Hematopoietic multipotent progenitor cell (in vitro differentiated cells): ENCODE results near the gene KRTAP6-3. TPM values are rescaled to one million over a fixed set of nuclear protein-coding genes. Genes with fewer than 3 reads are reported as not detected.

Experiments used
- DNase-seq, 3 donors: peaks; one replicate each; pipeline ENCODE4 v3.0.0-alpha.2; 2011 to 2015; ENCODE audit warnings: low read depth in 2 of 3, low spot score in 2 of 3
- total RNA-seq: library from RNA; depleted of rRNA; stranded (reverse); fragments of >200 nt; gene quantifications from one replicate; pipeline ENCODE4 v1.2.3, GENCODE V29; 2012

KRTAP6-3 gene, protein sequence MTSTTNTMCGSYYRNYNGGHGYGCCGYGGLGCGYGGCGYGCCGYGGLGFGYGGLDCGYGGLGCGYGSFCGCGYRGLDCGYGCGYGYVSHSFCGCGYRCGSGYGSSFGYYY
- not detected for total RNA-seq

DNA sequence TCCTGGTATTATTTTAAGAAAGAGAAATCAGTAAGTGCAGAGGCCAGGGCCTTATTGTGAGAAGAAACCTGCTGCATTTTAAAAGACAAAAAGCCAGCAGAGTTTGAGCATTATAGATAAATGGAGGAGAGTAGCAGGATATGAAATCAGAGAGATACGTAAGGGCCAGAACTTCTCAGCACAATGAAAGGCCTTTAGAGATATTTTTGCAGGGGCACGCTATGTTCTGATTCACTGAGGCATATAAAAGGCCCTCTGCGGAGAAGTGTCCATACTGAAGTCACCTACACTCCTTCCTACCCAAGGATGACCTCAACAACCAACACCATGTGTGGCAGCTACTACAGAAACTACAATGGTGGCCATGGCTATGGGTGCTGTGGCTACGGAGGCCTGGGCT lies at the start of gene KRTAP6-3:
KRTAP6-3 (plus strand) TSS at position 301 of the 400 bp plus-strand sequence; CDS start at position 307, 6 bp downstream.
- DNase-seq, result no peak

DNA sequence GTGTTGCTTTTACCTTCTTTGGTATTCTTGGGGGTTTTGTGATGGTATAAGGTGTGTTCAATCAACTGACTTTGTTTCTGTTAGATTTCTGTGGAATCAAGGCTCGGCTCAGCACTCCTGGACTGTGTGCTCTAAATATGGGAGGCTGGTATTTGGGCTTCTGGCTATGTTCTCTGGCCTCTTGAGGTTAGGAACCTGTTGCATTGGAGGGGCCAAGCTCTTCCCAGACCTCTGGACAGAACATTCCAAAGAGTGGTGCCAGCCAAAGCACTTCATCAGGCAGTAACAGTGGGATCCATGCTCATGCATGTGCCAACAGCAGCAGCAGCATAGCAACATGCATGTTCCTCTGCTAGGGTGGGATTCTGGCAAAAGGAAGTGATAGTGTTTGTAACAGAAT lies 39.5 kb upstream of the KRTAP6-3 start:
- DNase-seq, result no peak

DNA sequence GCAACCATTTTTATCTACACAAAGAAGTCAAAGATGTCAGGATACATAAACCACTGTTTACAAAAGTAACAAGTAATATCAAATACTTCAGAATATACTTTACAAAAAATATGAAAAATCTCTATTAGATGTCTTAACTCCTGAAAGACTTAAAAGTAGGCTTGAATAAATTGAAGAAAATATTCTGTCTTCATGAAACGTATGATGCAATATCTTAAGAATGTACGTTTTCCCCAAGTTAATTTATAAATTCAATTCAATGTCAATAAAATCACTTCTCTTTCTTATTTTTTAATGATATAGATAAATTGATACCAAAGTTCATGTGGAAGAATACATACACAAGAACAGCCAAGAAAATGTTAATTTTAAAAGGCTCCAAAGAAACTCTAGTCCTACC lies 37.1 kb upstream of the KRTAP6-3 start:
- no peak for DNase-seq

DNA sequence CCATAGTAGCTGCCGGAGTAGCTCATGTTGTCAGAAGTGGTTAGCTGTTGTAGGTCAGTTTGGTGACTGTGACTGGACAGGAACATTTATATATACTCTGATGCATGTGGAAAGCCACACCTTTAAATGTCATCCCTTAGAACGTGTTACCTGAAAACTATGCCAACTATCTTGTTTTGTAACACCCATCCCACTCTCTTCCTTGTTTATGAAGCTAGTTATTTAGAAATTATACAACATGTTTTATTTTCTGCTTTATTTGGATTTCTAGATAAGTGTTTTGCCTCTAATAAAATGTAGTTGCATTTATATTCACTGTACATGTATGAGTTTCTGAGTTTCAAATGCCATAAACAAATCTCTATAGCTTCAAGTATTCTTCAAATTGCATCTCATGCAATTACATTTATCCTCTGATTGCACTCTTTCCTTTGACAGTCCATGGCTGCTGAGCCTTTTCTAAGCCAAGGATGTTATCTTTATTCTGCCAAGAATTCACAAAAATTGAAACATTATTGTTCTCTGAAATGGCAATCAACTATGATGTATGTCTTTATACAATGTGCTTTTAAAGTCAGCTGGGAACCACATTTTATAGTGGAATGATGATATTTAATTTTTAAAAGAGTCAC lies 30.9 kb upstream of the KRTAP6-3 start, which contains the start of gene KRTAP19-7:
KRTAP19-7 (minus strand) TSS at position 51 of the 632 bp plus-strand sequence; CDS start at position 26, 25 bp downstream.
- DNase-seq, result no peak

DNA sequence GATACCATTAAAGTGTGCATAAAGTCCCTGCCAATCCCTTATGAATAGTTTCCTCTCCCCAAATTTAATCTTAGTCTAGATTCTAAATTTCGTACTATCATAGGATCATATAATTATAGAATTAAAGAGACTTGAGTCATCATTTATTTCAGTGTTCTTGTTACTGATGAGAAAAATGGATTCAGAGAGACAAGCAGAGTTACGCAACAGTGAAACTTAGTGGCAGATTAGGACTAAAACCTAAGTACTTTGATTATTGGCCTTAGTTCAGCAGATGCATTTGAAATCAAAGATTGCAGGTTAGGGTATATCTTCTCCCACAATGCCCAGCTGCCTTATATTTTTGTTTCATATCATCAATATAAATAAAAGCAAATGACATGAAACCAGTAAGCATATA lies 30.3 kb upstream of the KRTAP6-3 start:
- DNase-seq, result no peak

DNA sequence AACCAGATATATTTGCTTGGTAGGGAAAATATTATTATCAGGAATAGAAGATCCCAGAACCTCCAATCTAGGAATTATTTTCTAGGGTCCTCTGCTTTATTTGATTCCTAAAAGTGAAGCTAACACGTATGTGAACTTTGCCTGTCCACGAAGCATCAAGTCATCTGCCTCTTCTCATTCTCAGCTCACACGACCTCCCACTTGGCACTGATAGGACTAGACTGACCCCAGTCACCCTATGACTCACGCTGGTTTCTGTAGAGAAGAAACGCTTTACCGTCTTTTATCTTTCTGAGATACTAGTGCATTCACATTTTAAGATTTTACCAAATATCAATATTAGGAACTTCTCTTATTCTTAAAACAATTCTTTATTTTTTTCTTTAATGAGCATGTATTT lies 29.2 kb upstream of the KRTAP6-3 start:
- no peak for DNase-seq

DNA sequence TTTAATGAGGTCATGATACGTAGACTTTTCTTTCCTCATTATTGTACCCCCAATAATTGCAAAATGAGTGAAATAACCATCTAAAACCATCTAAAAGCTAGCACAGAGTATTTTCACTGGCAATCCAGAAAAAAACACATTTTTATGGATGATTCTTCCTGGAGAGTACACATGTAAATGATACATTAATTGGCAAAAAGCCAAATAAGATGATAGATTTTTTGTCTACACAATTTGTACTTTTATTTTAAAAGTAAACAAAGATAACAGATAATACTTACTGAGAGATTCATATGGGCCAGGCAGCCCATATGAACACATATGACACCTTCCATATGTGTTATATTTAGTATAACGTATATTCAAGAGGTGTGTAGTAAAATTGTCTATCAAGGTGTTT lies 28.6 kb upstream of the KRTAP6-3 start:
- no peak for DNase-seq

DNA sequence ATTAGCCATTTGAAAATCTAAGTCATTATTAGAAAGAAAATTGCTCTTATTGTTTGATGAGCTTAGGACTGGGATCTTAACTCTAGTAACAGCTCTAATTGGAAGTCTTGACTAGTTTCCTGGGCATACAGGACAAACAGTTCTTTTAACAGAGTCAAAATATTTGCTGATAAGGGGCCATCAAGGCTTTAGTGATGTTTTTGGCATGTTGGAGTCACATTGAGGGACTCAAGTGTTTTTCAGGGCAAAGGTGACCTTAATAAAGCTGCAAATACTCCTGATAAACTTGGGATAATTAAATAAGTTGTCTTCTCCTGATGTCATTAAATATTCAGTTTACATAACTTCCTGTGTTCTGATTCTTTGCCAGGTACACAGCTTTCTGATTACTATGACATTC lies 24.6 kb upstream of the KRTAP6-3 start:
- no peak for DNase-seq

DNA sequence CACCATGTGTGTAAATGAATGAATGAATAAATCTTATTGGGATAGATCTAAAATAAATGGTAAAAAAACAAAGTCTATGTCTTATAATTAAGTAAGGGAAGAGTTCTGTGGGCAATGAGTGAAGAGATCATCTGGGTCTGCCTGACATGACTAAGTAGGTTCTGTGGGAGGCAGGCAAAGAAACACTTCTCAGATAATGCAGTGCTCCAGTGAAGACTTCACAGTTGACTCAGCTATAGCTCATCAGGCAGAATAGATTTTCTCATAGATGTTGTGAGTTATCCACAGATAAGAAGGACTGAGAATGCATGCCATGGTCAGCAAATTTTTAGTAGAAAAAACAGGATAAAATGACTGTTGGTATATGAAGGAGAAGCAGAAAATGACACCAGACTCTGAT lies 14.5 kb upstream of the KRTAP6-3 start:
- DNase-seq, result no peak

DNA sequence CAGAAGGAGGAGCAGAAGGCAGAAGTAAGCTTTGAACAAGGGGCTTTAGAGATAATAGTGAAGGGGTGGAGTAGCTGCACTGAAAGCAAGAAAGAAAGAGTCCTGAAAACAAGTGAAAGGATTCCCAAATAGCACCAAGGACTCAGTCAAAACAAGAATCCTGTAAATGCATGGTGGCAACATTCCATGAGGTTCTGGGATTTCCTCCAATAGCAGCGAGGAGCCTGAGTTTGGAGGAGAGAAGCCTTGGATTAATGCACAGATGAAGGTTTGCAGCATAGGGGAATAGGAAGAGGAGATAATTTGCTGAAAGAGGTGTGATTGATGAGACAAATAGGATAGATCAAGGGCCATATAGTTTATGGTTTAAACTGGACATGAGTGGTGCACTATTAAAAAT lies 12.9 kb upstream of the KRTAP6-3 start:
- no peak for DNase-seq

DNA sequence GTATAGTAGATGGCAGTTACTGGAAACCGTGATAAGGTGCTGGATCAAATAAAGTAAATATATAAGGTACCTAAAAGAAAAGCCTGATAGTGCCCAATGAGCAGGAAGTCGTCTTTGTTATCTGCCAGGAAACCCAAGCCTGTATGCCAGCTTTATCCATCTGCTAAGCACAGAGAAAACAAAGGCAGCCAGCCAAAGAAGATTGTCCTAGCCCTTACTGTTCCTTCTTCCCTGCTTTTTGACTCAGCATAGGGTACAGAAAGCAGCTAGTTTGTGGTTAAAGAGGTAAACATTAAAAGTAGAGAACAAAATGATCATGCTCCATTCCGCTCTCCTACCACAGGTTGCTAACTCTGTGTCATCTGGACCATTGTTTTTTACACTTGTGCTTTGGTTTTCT lies 12.1 kb upstream of the KRTAP6-3 start:
- no peak for DNase-seq

DNA sequence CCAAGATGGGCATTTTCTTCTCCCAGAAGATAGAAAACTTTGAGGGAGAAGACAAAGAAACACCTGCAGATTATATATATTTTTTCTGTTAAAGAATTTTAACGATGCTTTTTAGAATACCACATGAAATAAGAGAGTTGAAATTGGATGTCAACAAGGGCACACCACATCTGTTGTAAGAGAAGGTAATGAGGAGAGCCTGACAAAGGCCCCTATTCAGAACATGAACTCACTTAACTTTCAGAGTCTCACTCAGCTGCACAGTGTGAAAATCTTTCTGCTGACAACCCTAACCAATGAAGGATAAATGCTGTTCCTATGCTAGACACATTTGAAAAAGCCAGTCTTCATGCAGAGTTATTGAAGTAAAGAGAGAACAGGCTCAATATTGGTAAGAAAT lies 9.4 kb upstream of the KRTAP6-3 start:
- no peak for DNase-seq

DNA sequence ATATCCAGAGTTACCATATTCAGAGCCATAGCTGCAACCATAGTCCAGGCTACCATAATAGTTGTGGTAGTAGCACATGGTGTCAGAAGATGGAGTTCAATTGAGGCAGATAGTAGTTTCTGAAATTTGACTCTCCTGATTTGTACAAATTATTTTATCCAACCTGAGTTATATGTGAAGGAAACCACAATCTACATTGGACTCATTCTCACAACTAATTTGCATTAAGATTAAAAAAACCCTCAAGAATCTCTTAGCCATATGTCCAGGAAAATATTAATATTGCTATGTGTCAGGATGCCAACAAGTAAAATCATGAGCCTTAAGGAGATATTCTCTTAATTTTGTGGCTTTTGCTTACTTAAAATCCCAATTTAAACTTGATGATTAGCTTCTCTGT lies 1.9 kb upstream of the KRTAP6-3 start, which contains the start of gene KRTAP22-2:
KRTAP22-2 (minus strand) TSS at position 101 of the 400 bp plus-strand sequence.
- no peak for DNase-seq

DNA sequence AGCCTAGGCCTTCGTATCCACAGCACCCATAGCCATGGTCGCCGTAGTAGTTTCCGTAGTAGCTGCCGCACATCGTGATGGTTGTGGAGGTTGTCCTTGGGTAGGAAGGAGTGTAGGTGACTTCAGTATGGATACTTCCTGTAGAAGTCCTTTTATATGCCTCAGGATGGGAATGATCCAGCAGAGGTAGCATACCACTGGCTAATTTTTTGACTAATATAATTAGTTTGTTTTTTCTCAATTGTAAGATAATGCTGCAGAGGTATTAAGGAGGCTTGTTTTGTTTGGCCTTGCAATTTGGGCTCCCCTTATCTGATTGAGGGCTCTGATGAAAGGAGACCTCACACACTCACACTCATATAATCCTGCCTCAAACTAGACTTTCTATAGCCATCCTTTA lies 6.6 kb downstream of the KRTAP6-3 start, which contains the start of gene KRTAP6-2:
KRTAP6-2 (minus strand) TSS at position 101 of the 400 bp plus-strand sequence; CDS start at position 73, 28 bp downstream.
- DNase-seq, result no peak

DNA sequence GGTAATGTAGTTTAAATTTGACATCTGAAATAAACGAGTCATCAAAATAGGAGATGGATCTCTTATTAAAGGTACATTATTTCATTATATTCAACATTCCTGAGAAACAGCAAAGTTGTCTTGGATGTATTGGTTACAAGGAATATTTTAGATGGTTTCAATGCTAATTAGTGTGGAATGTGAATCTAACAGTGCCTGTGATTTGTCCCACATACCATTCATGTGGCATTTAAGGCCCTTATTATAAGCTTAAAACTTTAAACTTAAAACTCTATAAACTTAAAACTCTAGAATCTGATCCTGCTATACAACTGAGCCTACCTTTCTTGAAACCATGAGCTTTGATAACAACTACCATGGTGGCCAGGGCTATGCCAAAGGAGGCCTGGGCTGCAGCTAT lies 8.5 kb downstream of the KRTAP6-3 start, which contains the start of gene KRTAP22-1:
KRTAP22-1 (plus strand) TSS at position 301 of the 400 bp plus-strand sequence.
- no peak for DNase-seq

DNA sequence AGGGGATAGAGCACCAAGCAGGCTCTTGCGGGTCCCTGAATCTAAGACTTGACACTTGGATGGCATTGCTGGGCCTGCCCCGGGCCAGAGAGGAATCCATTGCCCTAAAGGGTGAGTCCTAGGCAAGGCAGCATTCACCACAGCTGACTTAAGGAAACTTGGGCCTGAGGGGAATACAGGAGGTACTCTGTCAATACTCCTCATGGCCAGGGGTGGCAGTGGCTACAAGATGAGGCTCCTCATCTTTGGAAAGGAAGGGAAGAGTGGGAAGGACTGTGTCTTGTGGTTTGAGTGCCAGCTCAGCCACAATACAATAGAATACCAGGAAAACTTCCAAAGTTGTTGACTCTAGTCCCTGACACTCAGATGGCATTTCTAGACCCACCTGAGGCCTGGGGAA lies 13.7 kb downstream of the KRTAP6-3 start:
- DNase-seq, result no peak

DNA sequence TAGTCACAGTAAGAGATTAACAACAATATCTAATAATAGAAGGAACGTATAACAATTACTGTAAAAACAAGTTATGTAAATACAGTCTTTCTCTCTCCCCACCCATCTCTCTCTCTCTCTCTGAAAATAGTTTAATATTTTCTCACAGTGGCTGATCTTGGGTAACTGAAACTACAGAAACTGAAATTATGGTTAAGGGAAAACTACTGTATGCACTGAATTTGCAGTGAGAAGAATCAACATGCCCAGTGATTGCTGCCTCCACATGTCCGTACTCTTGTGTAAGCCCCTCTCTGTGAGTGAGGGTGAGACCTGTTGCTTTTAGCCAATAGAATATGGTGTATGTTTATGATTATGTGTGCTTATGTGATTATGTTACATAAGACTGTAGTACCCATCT lies 19.9 kb downstream of the KRTAP6-3 start:
- no peak for DNase-seq

DNA sequence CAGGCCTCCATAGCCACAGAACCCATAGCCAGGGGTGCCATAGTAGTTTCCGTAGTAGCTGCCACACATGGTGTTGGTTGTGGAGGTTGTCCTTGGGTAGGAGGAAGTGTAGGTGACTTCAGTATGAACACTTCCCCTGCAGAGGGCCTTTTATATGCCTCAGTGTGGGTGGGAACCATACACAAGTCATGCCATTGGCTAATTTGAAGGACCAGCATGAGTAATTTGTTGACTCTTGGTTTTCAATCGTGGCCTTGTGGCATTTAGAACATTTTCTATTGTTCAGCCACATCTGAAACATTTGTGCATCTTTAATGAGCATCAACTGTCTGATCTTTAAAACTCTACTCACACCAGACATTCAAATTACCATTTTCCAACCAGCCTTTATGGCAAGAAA lies 21.6 kb downstream of the KRTAP6-3 start, which contains the start of gene KRTAP6-1:
KRTAP6-1 (minus strand) TSS at position 95 of the 400 bp plus-strand sequence; CDS start at position 69, 26 bp downstream.
- no peak for DNase-seq

DNA sequence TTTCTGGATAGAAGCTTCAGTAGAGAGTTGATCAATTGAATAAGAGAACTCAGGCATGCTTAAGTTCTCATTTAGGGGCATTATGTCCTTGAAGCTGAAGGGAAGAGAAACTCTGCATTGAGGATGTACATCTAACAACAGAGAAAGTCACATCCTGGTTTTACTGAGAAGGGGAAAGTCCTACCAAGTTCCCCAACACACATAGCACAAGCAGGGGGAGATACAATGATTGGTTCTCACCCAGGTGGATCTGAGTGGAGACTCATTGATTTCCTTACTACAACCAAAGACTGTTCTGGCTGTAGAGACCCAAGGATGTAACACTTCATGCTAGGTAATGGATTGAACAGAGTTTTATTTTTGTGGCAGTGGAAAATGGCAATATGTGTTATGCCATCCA lies 23.0 kb downstream of the KRTAP6-3 start:
- DNase-seq, result no peak

DNA sequence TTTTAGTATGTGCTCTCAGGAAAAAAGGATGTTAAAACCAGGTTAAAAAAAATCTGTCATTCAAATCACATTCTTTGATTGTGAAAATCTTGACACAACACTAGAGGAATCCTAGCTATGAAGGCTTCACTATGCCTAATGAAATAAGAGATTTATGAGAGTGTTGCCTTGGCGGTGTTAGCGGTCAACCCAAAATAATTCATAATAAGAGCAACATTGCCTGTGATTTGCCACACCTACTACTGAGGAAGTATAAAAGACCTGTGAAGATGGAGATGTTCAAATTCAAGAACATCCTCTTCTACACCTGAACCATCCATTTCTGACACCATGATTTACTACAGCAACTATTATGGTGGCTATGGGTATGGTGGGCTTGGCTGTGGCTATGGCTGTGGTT lies 23.9 kb downstream of the KRTAP6-3 start, which contains the start of gene KRTAP20-1:
KRTAP20-1 (plus strand) TSS at position 301 of the 400 bp plus-strand sequence; CDS start at position 331, 30 bp downstream.
- no peak for DNase-seq

DNA sequence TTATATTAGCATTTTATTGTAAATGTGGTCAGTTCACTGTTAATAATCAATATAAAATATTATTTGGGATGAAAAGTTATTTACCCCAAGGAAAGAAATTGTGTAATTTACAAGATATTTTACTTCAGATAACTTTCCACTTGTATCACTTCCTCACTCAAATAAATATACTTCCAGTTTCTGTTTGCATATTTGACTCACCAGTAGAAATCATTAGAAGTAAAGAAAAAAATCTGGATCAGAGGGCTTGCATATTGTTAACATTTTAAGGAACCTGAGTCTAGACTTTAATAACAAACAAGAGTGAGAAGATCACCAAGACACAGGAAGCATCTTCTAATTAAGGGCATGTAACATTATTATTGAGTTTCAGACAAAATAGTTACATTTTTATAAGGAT lies 27.8 kb downstream of the KRTAP6-3 start:
- DNase-seq, result no peak

DNA sequence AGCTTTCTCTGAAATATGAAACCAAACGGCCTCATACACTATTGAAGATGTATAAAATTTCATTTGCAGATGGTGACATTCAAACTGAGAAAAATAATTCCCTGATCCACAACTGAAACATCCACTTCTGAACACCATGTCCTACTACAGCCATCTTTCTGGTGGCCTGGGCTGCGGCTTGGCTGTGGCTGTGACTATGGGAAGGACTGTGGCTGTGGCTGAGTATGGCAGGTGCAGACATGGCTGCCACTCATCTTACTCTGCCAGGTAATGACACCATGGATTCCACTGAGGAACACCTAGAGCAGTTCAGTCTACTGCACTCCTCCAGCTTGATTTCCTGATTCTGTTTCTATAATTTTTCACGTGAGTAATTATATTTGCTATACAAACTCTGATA lies 28.3 kb downstream of the KRTAP6-3 start, which contains the start of gene KRTAP20-4:
KRTAP20-4 (plus strand) TSS at position 106 of the 400 bp plus-strand sequence.
- no peak for DNase-seq
